HepG2 (cell line): Measurements from ENCODE around the gene MYL6. TPM values are rescaled to one million over a fixed set of nuclear protein-coding genes. Genes with fewer than 3 reads are reported as not detected.

Source experiments
- ATAC-seq: fragments of 200-7000 bp; cut with Tn5 transposase; 3 replicates; pipeline ENCODE4 v1.9.1; 2020; ENCODE audit warnings: mild to moderate bottlenecking, moderate library complexity
- BruUV-seq: library from RNA; stranded (reverse); fragments of 400-500 nt; replicated peaks from 2 replicates; lab custom pipeline; 2021; lab: Mats Ljungman, UMichigan
- CTCF ChIA-PET: fragments of 300-600 bp; formaldehyde crosslinking; extraction: SDS; loops from one replicate; lab custom pipeline; 2021; ENCODE audit warnings: low total read pairs, inconsistent platforms, low intra/inter-chr PET ratio; lab: Yijun Ruan, JAX
- POLR2A ChIA-PET: fragments of 350-600 bp; sonication (Branson Sonifier 250); formaldehyde crosslinking; loops from one replicate; lab custom pipeline; 2020; ENCODE audit warnings: antibody characterized with exemption, inconsistent platforms; lab: Yijun Ruan, JAX
- DNase-seq: peaks from one replicate; pipeline ENCODE4 v3.0.0-alpha.2; 2015; ENCODE audit warnings: low spot score
- FAIRE-seq: peaks from 3 replicates; lab custom pipeline; 2011; peaks lifted over from hg19 to GRCh38; lab: Jason Lieb, UNC
- H2AFZ ChIP-seq: one replicate; pipeline ENCODE4 v1.6.1; 2011; ENCODE audit warnings: low read length, inconsistent platforms
- H3K27ac ChIP-seq: fragments of 300-600 bp; 3 replicates; pipeline ENCODE4 v1.8.0; 2011; ENCODE audit warnings: mixed run types, mild to moderate bottlenecking, mixed read lengths, low read length, inconsistent platforms; ENCODE audit not compliant: insufficient read depth; ENCODE audit errors: extremely low read length
- H3K27me3 ChIP-seq, 2 experiments: fragments of 200-600 bp in 1 of 2; 2 replicates in 1 of 2; 3 replicates in 1 of 2; pipeline versions ENCODE4 v1.6.0 to v1.8.0; 2011; ENCODE audit warnings: low read length in 2 of 2, mild to moderate bottlenecking in 2 of 2, moderate library complexity in 2 of 2, inconsistent platforms in 1 of 2; ENCODE audit not compliant: insufficient read depth in 2 of 2, control insufficient read depth in 1 of 2
- H3K36me3 ChIP-seq, 2 experiments: fragments of 200-600 bp in 1 of 2; replicated peaks in 1 of 2; 2 replicates in 1 of 2; 3 replicates in 1 of 2; pipeline versions ENCODE4 v1.5.1 to v1.8.0; 2011; ENCODE audit warnings: low read length in 2 of 2, inconsistent platforms in 1 of 2; ENCODE audit not compliant: insufficient read depth in 2 of 2, control insufficient read depth in 1 of 2
- H3K4me1 ChIP-seq: 2 replicates; pipeline ENCODE4 v1.5.1; 2012; ENCODE audit warnings: low read length, inconsistent platforms; ENCODE audit not compliant: insufficient read depth
- H3K4me2 ChIP-seq: 2 replicates; pipeline ENCODE4 v1.6.0; 2011; ENCODE audit warnings: low read depth, low read length, inconsistent platforms
- H3K4me3 ChIP-seq, 3 experiments: fragments of 200-600 bp in 1 of 3; sonication (generic), shearing (Covaris generic) in 1 of 3; replicated peaks in 1 of 3; 2 replicates each; pipeline ENCODE4 v1.5.1; 2011 to 2016; ENCODE audit warnings: low read length in 3 of 3, inconsistent platforms in 2 of 3, low read depth in 2 of 3, mild to moderate bottlenecking in 2 of 3, control low read depth in 1 of 3, mixed read lengths in 1 of 3; ENCODE audit not compliant: insufficient read depth in 1 of 3
- H3K79me2 ChIP-seq: one replicate; pipeline ENCODE4 v1.6.1; 2011; ENCODE audit warnings: low read length, inconsistent platforms; ENCODE audit not compliant: insufficient read depth
- H3K9ac ChIP-seq: 2 replicates; pipeline ENCODE4 v1.6.0; 2011; ENCODE audit warnings: mild to moderate bottlenecking, low read depth, low read length, inconsistent platforms; ENCODE audit not compliant: insufficient read depth
- H3K9me3 ChIP-seq: 2 replicates; pipeline ENCODE4 v1.5.1; 2012; ENCODE audit warnings: mild to moderate bottlenecking, low read length
- H4K20me1 ChIP-seq: 2 replicates; pipeline ENCODE4 v1.6.0; 2011; ENCODE audit warnings: inconsistent platforms, mild to moderate bottlenecking, low read length, moderate library complexity; ENCODE audit not compliant: insufficient read depth
- ERF ChIP-seq: IDR thresholded peaks from 2 replicates; pipeline ENCODE4 v1.6.1; 2018; ENCODE audit warnings: missing biosample characterization, missing genetic modification reagents
- MAFF ChIP-seq: IDR thresholded peaks from 2 replicates; pipeline ENCODE4 v1.6.1; 2011; ENCODE audit warnings: low read depth, low read length, improper control_type of control experiment
- MAFK ChIP-seq, 2 experiments: IDR thresholded peaks in 1 of 2; conservative IDR thresholded peaks in 1 of 2; 2 replicates each; pipeline ENCODE4 v1.6.1; 2011; ENCODE audit warnings: improper control_type of control experiment in 2 of 2, low read length in 2 of 2
- SCMH1 ChIP-seq: sonication (generic); formaldehyde crosslinking; IDR thresholded peaks from 2 replicates; pipeline ENCODE4 v1.9.0; 2021; ENCODE audit warnings: missing genetic modification reagents, mild to moderate bottlenecking, borderline replicate concordance
- SNAI1 ChIP-seq: sonication (generic); formaldehyde crosslinking; IDR thresholded peaks from 2 replicates; pipeline ENCODE4 v1.5.0; 2020; ENCODE audit warnings: mild to moderate bottlenecking, missing genetic modification reagents, borderline replicate concordance
- TBL1XR1 ChIP-seq: fragments of 150-350 bp; IDR thresholded peaks from 2 replicates; pipeline ENCODE4 v1.6.1; 2014; ENCODE audit warnings: borderline replicate concordance, low read length; ENCODE audit not compliant: partially characterized antibody
- TP53 ChIP-seq: sonication (generic); formaldehyde crosslinking; conservative IDR thresholded peaks from 2 replicates; pipeline ENCODE4 v1.4.0; 2020; ENCODE audit warnings: missing genetic modification reagents
- XRCC5 ChIP-seq: fragments of 200-400 bp; formaldehyde crosslinking; optimal IDR thresholded peaks from 2 replicates; pipeline ENCODE3; 2017; ENCODE audit warnings: mild to moderate bottlenecking, low read length
- ZBTB38 ChIP-seq: sonication (generic); formaldehyde crosslinking; IDR thresholded peaks from 2 replicates; pipeline ENCODE4 v1.5.1; 2020; ENCODE audit warnings: mild to moderate bottlenecking, missing genetic modification reagents
- ZFP41 ChIP-seq: sonication (generic); formaldehyde crosslinking; IDR thresholded peaks from 2 replicates; pipeline ENCODE4 v1.4.0; 2020; ENCODE audit warnings: mild to moderate bottlenecking, missing genetic modification reagents, borderline replicate concordance
- ZNF281 ChIP-seq: sonication (generic); formaldehyde crosslinking; IDR thresholded peaks from 2 replicates; pipeline ENCODE4 v1.4.0; 2020; ENCODE audit warnings: missing genetic modification reagents, borderline replicate concordance
- ZNF7 ChIP-seq: IDR thresholded peaks from 2 replicates; pipeline ENCODE4 v1.6.1; 2016; ENCODE audit warnings: missing biosample characterization, missing genetic modification reagents
- WGBS: methylation state at CpG from one replicate; pipeline ENCODE4 v1.1.6; 2017; ENCODE audit warnings: low lambda C conversion rate; 5-methylcytosine and 5-hydroxymethylcytosine counted together
- in situ Hi-C: cut with HindIII; loops from 2 replicates; pipeline ENCODE4 v1.10.0; 2017; ENCODE audit warnings: low pct_unique_long_range_greater_than_20kb; ENCODE audit not compliant: extremely low pct_ligation_motif_present
- intact Hi-C: fragments of 100-400 bp; cut with micrococcal nuclease; formaldehyde crosslinking; loops from one replicate; pipeline ENCODE4 v1.10.0; 2022; ENCODE audit not compliant: unreplicated experiment
- polyA plus RNA-seq, 8 experiments: library from polyadenylated mRNA; depleted of rRNA in 3 of 8; stranded (reverse) in 7 of 8; unstranded in 1 of 8; fragments of >200 nt; fragmentation: Illumina TruSeq in 4 of 8; extraction: Trizol in 4 of 8; gene quantifications; 2 replicates each; pipeline versions ENCODE4 v1.2.1 to v1.2.3, GENCODE V29; 2011 to 2016; ENCODE audit warnings: low read depth in 4 of 8, missing spikeins in 1 of 8, mixed read lengths in 1 of 8; ENCODE audit not compliant: insufficient read depth in 1 of 8
- total RNA-seq, 5 experiments: library from RNA; depleted of rRNA; stranded (reverse); fragments of >200 nt; fragmentation: Illumina TruSeq; extraction: Trizol; gene quantifications; 2 replicates each; pipeline ENCODE4 v1.2.3, GENCODE V29; 2016; ENCODE audit warnings: low read depth in 1 of 5
- TF ChIP-seq, protein P1 (sequence below): sonication (generic); formaldehyde crosslinking; IDR thresholded peaks from 2 replicates; pipeline ENCODE4 v1.5.1; 2020; ENCODE audit warnings: mild to moderate bottlenecking, missing genetic modification reagents, borderline replicate concordance

The MYL6 gene
- total and polyA plus RNA-seq, 2 of the 13 experiments (the other 11 are each of a cell fraction or from before 2014, with no cell fraction given) = 1,127 to 1,192 TPM

GRCh38 chr12:56119361-56119796 lies 38.8 kb upstream of the MYL6 start (continued):
- no peak for TF ChIP-seq TBL1XR1
- TF ChIP-seq SNAI1 = no peak
- no peak for TF ChIP-seq ZFP41 (CRISPR knock-in tag)
- 0 out of 2 replicates have a peak, but pooled peaks have one; percentile 19 for TF ChIP-seq ERF
- TF ChIP-seq ZNF7 (CRISPR knock-in tag) = no peak
- TF ChIP-seq, all 625 proteins: peak for 88

DNA sequence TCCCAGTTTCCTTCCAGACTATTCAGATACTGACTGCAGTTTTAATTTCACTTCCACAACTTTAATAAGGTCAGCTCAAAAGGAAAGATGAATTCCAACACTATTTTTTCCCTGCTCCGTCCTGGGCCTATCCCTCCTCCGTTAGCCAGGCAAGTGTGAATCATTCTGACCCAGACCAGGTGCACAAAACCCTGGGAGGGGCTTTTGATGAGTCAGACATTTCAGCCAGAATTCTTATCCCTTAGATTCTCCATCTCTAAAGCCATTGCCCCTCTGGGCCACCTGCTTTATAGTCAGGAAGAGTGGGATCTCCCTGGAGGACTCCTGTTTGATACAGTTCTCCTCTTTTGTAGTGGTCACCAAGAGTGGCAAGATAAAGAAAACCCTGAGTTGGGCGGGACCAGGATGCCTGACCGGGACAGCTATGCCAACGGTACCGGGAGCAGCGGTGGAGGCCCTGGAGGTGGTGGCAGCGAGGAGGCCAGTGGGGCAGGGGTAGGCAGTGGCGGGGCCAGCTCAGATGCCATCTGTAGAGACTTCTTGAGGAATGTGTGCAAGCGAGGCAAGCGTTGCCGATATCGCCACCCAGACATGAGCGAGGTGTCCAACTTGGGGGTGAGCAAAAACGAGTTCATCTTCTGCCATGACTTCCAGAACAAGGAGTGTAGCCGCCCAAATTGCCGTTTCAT lies 37.9 kb upstream of the MYL6 start:
- FAIRE-seq (no peak), DNase-seq (no peak), ATAC-seq (no peak)
- in situ Hi-C loops (loop anchor here (5.0 kb wide), 1 partner anchor 37 kb away; the partner anchor contains the start of gene MYL6), intact Hi-C loops (no loop called here)
- no peak overlapping the region for H3K4me3 ChIP-seq
- peaks cover 15% of the 10 kb centered on the region for H3K79me2 ChIP-seq
- no TSS peak for BruUV-seq
- H3K9me3 ChIP-seq = no peaks in the 10 kb centered on the region
- no peaks in the 10 kb centered on the region; a peak in 1 of 5 replicates for H3K27me3 ChIP-seq
- H3K4me1 ChIP-seq = peaks cover 71% of the 10 kb centered on the region
- peak overlapping the region; percentile 28 for H3K27ac ChIP-seq
- ChIA-PET POLR2A (interaction anchor here (0.6 to 6.2 kb wide), 12 partner anchors 8 to 240 kb away, joined by 3 to 128 read pairs (median 6); partner anchors contain the start of genes ERBB3, ESYT1, MYL6 and PA2G4), CTCF (interaction anchor here (1.7 to 3.2 kb wide), 2 partner anchors 69 to 104 kb away, joined by 12 to 49 read pairs; partner anchors contain the start of genes NABP2 and SMARCC2)
- no peak overlapping the region for H3K9ac ChIP-seq
- H4K20me1 ChIP-seq = no peaks in the 10 kb centered on the region
- 95% methylated on average over 17 of the region's 17 CpGs for WGBS
- 0 out of 5 replicates have a peak, but pooled peaks cover 0 to 4% of the 10 kb centered on the region in 2 experiments for H3K36me3 ChIP-seq
- no peak overlapping the region for H3K4me2 ChIP-seq
- no peak overlapping the region for H2AFZ ChIP-seq
- peak; percentile 13; the same call in 1 of the 2 replicates for TF ChIP-seq ZBTB38 (CRISPR knock-in tag)
- peak; percentile 37; the same call in 1 of the 2 replicates for TF ChIP-seq MAFF
- TF ChIP-seq SCMH1 (CRISPR knock-in tag) = no peak
- TF ChIP-seq MAFK (conservative IDR thresholded peaks at IDR 0.05 in 1 of 2, IDR thresholded peaks at IDR 0.05 in 1 of 2; ENCODE audit: low read length in 2 of 2) = peak; percentile 31 to 57; a peak in 3 of 4 replicates
- no peak for TF ChIP-seq XRCC5
- TF ChIP-seq ZNF281 = no peak
- TF ChIP-seq, protein P1, sequence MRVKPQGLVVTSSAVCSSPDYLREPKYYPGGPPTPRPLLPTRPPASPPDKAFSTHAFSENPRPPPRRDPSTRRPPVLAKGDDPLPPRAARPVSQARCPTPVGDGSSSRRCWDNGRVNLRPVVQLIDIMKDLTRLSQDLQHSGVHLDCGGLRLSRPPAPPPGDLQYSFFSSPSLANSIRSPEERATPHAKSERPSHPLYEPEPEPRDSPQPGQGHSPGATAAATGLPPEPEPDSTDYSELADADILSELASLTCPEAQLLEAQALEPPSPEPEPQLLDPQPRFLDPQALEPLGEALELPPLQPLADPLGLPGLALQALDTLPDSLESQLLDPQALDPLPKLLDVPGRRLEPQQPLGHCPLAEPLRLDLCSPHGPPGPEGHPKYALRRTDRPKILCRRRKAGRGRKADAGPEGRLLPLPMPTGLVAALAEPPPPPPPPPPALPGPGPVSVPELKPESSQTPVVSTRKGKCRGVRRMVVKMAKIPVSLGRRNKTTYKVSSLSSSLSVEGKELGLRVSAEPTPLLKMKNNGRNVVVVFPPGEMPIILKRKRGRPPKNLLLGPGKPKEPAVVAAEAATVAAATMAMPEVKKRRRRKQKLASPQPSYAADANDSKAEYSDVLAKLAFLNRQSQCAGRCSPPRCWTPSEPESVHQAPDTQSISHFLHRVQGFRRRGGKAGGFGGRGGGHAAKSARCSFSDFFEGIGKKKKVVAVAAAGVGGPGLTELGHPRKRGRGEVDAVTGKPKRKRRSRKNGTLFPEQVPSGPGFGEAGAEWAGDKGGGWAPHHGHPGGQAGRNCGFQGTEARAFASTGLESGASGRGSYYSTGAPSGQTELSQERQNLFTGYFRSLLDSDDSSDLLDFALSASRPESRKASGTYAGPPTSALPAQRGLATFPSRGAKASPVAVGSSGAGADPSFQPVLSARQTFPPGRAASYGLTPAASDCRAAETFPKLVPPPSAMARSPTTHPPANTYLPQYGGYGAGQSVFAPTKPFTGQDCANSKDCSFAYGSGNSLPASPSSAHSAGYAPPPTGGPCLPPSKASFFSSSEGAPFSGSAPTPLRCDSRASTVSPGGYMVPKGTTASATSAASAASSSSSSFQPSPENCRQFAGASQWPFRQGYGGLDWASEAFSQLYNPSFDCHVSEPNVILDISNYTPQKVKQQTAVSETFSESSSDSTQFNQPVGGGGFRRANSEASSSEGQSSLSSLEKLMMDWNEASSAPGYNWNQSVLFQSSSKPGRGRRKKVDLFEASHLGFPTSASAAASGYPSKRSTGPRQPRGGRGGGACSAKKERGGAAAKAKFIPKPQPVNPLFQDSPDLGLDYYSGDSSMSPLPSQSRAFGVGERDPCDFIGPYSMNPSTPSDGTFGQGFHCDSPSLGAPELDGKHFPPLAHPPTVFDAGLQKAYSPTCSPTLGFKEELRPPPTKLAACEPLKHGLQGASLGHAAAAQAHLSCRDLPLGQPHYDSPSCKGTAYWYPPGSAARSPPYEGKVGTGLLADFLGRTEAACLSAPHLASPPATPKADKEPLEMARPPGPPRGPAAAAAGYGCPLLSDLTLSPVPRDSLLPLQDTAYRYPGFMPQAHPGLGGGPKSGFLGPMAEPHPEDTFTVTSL (CRISPR knock-in tag) = no peak
- TF ChIP-seq TP53 = no peak
